ENCODE measurements around the gene SNRPD2. TPM values are rescaled to one million over a fixed set of nuclear protein-coding genes. Genes with fewer than 3 reads are reported as not detected.

Gene SNRPD2
- total and polyA plus RNA-seq, 4 experiments from 2014 or later: 380 to 1,238 (median 681) TPM

GRCh38 chr19:45682117-45682516 is 9.6 kb downstream of the SNRPD2 start:
- H3K36me3 Mint-ChIP-seq: peaks cover 13 to 30% of the 10 kb centered on the region in 2 donors
- peaks cover 20% of the 10 kb centered on the region for H3K4me1 ChIP-seq (ENCODE audit: insufficient read depth, low read length)

GRCh38 chr19:45681391-45682015 is 10.2 kb downstream of the SNRPD2 start:
- H3K36me3 Mint-ChIP-seq: peaks cover 9 to 26% of the 10 kb centered on the region in 2 donors
- POLR2A ChIA-PET (ENCODE audit: partially characterized antibody): interaction anchor here (1.1 to 8.6 kb wide), 5 partner anchors 10 to 43 kb away, joined by 3 to 57 read pairs (median 8); partner anchors contain the start of genes EML2, GIPR, QPCTL and SNRPD2

More at GRCh38 chr19:45682117-45682516, 9.6 kb downstream of the SNRPD2 start:
- H3K27me3 Mint-ChIP-seq: peaks cover 0 to 5% of the 10 kb centered on the region in 2 donors
- H3K27ac Mint-ChIP-seq: peak overlapping the region in 5 of 7 donors; percentile 27 to 88 (median 73)
- intact Hi-C loops (cut with micrococcal nuclease): loop anchor here (5.0 kb wide), 1 partner anchor 35 kb away; no protein-coding TSS in a partner anchor
- H3K36me3 ChIP-seq (ENCODE audit: insufficient read depth, low read length): peaks cover 15% of the 10 kb centered on the region
- peaks cover 11 to 30% (median 16%) of the 10 kb centered on the region in 4 donors for H3K4me1 Mint-ChIP-seq
- H3K27me3 ChIP-seq (ENCODE audit: insufficient read depth, low read length): no peaks in the 10 kb centered on the region
- DNase-seq: no peak
- ChIA-PET POLR2A (ENCODE audit: partially characterized antibody) (interaction anchor here (1.3 to 8.6 kb wide), 5 partner anchors 10 to 213 kb away, joined by 3 to 57 read pairs (median 8); partner anchors contain the start of genes GIPR, QPCTL and SNRPD2), CTCF (ENCODE audit: partially characterized antibody) (interaction anchor here (0.8 to 7.8 kb wide), 5 partner anchors 10 to 87 kb away, joined by 3 to 110 read pairs (median 3); partner anchors contain the start of genes QPCTL, SIX5 and SNRPD2)
- peak overlapping the region in 4 of 8 donors; percentile 6 to 78 (median 43) for H3K4me3 Mint-ChIP-seq
- H3K27ac ChIP-seq (ENCODE audit: low read depth, low read length): peak overlapping the region; percentile 35
- no peaks in the 10 kb centered on the region for H3K9me3 ChIP-seq (ENCODE audit: control insufficient read depth in 1 of 2, low read length in 2 of 2)
- H3K4me3 ChIP-seq (ENCODE audit: low read length in 2 of 2): peak overlapping the region in 1 of 2 donors; percentile 31
- H3K9me3 Mint-ChIP-seq: no peaks in the 10 kb centered on the region

GRCh38 chr19:45677351-45678230 is 14.2 kb downstream of the SNRPD2 start:
- peak overlapping the region; percentile 83 to 96 (median 88) for H3K4me3 Mint-ChIP-seq
- peak overlapping the region in 1 of 2 donors; percentile 27 for H3K4me3 ChIP-seq (ENCODE audit: low read length in 2 of 2)

More at GRCh38 chr19:45681391-45682015, 10.2 kb downstream of the SNRPD2 start:
- Mint-ChIP-seq H3K27ac (peak overlapping the region; percentile 57 to 92 (median 78)), H3K27me3 (peaks cover 0 to 5% of the 10 kb centered on the region in 2 donors), H3K4me1 (peaks cover 11 to 30% (median 20%) of the 10 kb centered on the region in 4 donors), H3K9me3 (no peaks in the 10 kb centered on the region), H3K4me3 (peak overlapping the region; percentile 78 to 88 (median 86))
- H3K27me3 ChIP-seq (ENCODE audit: insufficient read depth, low read length): no peaks in the 10 kb centered on the region
- CTCF ChIA-PET (ENCODE audit: partially characterized antibody): interaction anchor here (0.7 to 7.8 kb wide), 17 partner anchors 10 to 225 kb away, joined by 3 to 110 read pairs (median 4); partner anchors contain the start of genes QPCTL, SIX5 and SNRPD2
- intact Hi-C loops (cut with micrococcal nuclease): loop anchor here (1.0 to 5.0 kb wide), 6 partner anchors 11 to 158 kb away; partner anchors contain the start of genes GIPR and QPCTL
- H3K36me3 ChIP-seq (ENCODE audit: insufficient read depth, low read length): peaks cover 11% of the 10 kb centered on the region
- H3K4me3 ChIP-seq (ENCODE audit: low read length in 2 of 2): peak overlapping the region in 1 of 2 donors; percentile 42
- peaks cover 24% of the 10 kb centered on the region for H3K4me1 ChIP-seq (ENCODE audit: insufficient read depth, low read length)
- peak overlapping the region; percentile 35 for H3K27ac ChIP-seq (ENCODE audit: low read depth, low read length)
- no peaks in the 10 kb centered on the region for H3K9me3 ChIP-seq (ENCODE audit: control insufficient read depth in 1 of 2, low read length in 2 of 2)
- DNase-seq: peak; percentile 78 to 89 (median 85)

GRCh38 chr19:45676851-45677263 is 14.9 kb downstream of the SNRPD2 start:
- intact Hi-C loops (cut with micrococcal nuclease): loop anchor here (1.0 kb wide), 1 partner anchor 15 kb away; the partner anchor contains the start of gene QPCTL
- CTCF ChIA-PET (ENCODE audit: partially characterized antibody): interaction anchor here (1.0 to 7.8 kb wide), 7 partner anchors 11 to 122 kb away, joined by 3 to 110 read pairs (median 5); partner anchors contain the start of genes QPCTL and SNRPD2

More at GRCh38 chr19:45677351-45678230, 14.2 kb downstream of the SNRPD2 start:
- H3K36me3 ChIP-seq (ENCODE audit: insufficient read depth, low read length): no peaks in the 10 kb centered on the region
- intact Hi-C loops (cut with micrococcal nuclease): loop anchor here (1.0 kb wide), 1 partner anchor 15 kb away; the partner anchor contains the start of gene QPCTL
- no peaks in the 10 kb centered on the region for H3K9me3 ChIP-seq (ENCODE audit: control insufficient read depth in 1 of 2, low read length in 2 of 2)
- no peak overlapping the region for H3K27ac ChIP-seq (ENCODE audit: low read depth, low read length)
- peaks cover 12 to 28% (median 20%) of the 10 kb centered on the region in 4 donors for H3K4me1 Mint-ChIP-seq
- H3K4me1 ChIP-seq (ENCODE audit: insufficient read depth, low read length): peaks cover 26% of the 10 kb centered on the region
- ChIA-PET POLR2A (ENCODE audit: partially characterized antibody) (interaction anchor here (0.7 to 8.6 kb wide), 8 partner anchors 9 to 52 kb away, joined by 3 to 57 read pairs (median 4); partner anchors contain the start of genes GIPR, QPCTL and SNRPD2), CTCF (ENCODE audit: partially characterized antibody) (interaction anchor here (1.0 to 7.8 kb wide), 7 partner anchors 11 to 121 kb away, joined by 3 to 110 read pairs (median 5); partner anchors contain the start of genes QPCTL and SNRPD2)
- peak; percentile 60 to 92 (median 78) for DNase-seq
- H3K27me3 Mint-ChIP-seq: peaks cover 0 to 7% of the 10 kb centered on the region in 2 donors
- H3K27ac Mint-ChIP-seq: peak overlapping the region in 6 of 7 donors; percentile 69 to 91 (median 74)
- no peaks in the 10 kb centered on the region for H3K9me3 Mint-ChIP-seq
- peaks cover 0 to 5% of the 10 kb centered on the region in 2 donors for H3K36me3 Mint-ChIP-seq
- no peaks in the 10 kb centered on the region for H3K27me3 ChIP-seq (ENCODE audit: insufficient read depth, low read length)

GRCh38 chr19:45674946-45675345 is 16.8 kb downstream of the SNRPD2 start:
- Mint-ChIP-seq H3K9me3 (no peaks in the 10 kb centered on the region), H3K4me1 (peaks cover 12 to 30% (median 18%) of the 10 kb centered on the region in 4 donors), H3K36me3 (peaks cover 0 to 2% of the 10 kb centered on the region in 2 donors), H3K4me3 (peak overlapping the region in 1 of 8 donors; percentile 26), H3K27me3 (peaks cover 3 to 17% of the 10 kb centered on the region in 2 donors), H3K27ac (peak overlapping the region in 2 of 7 donors; percentile 13 to 35)
- DNase-seq: no peak
- Histone ChIP-seq H3K36me3 (ENCODE audit: insufficient read depth, low read length) (no peaks in the 10 kb centered on the region), H3K4me1 (ENCODE audit: insufficient read depth, low read length) (peaks cover 19% of the 10 kb centered on the region), H3K27me3 (ENCODE audit: insufficient read depth, low read length) (no peaks in the 10 kb centered on the region), H3K27ac (ENCODE audit: low read depth, low read length) (no peak overlapping the region), H3K9me3 (ENCODE audit: control insufficient read depth in 1 of 2, low read length in 2 of 2) (no peaks in the 10 kb centered on the region), H3K4me3 (ENCODE audit: low read length in 2 of 2) (no peak overlapping the region)
- ChIA-PET POLR2A (ENCODE audit: partially characterized antibody) (no interaction called here), CTCF (ENCODE audit: partially characterized antibody) (no interaction called here)
- intact Hi-C loops (cut with micrococcal nuclease): no loop called here

More at GRCh38 chr19:45676851-45677263, 14.9 kb downstream of the SNRPD2 start:
- H3K27me3 Mint-ChIP-seq: peaks cover 0 to 8% of the 10 kb centered on the region in 2 donors
- H3K36me3 Mint-ChIP-seq: peaks cover 0 to 2% of the 10 kb centered on the region in 2 donors
- Histone ChIP-seq H3K36me3 (ENCODE audit: insufficient read depth, low read length) (no peaks in the 10 kb centered on the region), H3K27ac (ENCODE audit: low read depth, low read length) (no peak overlapping the region), H3K9me3 (ENCODE audit: control insufficient read depth in 1 of 2, low read length in 2 of 2) (no peaks in the 10 kb centered on the region), H3K4me3 (ENCODE audit: low read length in 2 of 2) (peak overlapping the region in 1 of 2 donors; percentile 55), H3K4me1 (ENCODE audit: insufficient read depth, low read length) (peaks cover 22% of the 10 kb centered on the region), H3K27me3 (ENCODE audit: insufficient read depth, low read length) (no peaks in the 10 kb centered on the region)
- H3K27ac Mint-ChIP-seq: peak overlapping the region in 2 of 7 donors; percentile 31 to 63
- peak; percentile 42 to 71 (median 46) for DNase-seq
- H3K9me3 Mint-ChIP-seq: no peaks in the 10 kb centered on the region
- peaks cover 10 to 26% (median 17%) of the 10 kb centered on the region in 4 donors for H3K4me1 Mint-ChIP-seq
- peak overlapping the region; percentile 65 to 84 (median 77) for H3K4me3 Mint-ChIP-seq
- POLR2A ChIA-PET (ENCODE audit: partially characterized antibody): interaction anchor here (0.8 to 8.6 kb wide), 7 partner anchors 8 to 53 kb away, joined by 3 to 57 read pairs (median 5); partner anchors contain the start of genes GIPR, QPCTL and SNRPD2
